Neural cell (in vitro differentiated cells): ENCODE results near the gene CRIP1.

Experiments used
- CTCF ChIP-seq: fragments of 450-650 bp; IDR thresholded peaks from 2 replicates; pipeline ENCODE4 v1.5.1; 2014; ENCODE audit warnings: antibody characterized with exemption, mild to moderate bottlenecking, moderate library complexity; ENCODE audit not compliant: poor library complexity, severe bottlenecking
- EZH2 ChIP-seq: fragments of 200-600, 300-800 bp; shearing (Covaris generic), sonication (generic); IDR thresholded peaks from 2 replicates; pipeline ENCODE4 v1.6.1; 2014; ENCODE audit warnings: antibody characterized with exemption, low read length, borderline replicate concordance, mild to moderate bottlenecking; ENCODE audit not compliant: insufficient read depth, poor library complexity, severe bottlenecking
- POLR2AphosphoS5 ChIP-seq: IDR thresholded peaks from 2 replicates; pipeline ENCODE4 v1.6.1; 2012

- TF ChIP-seq CTCF: no peak
- TF ChIP-seq EZH2: no peak
- TF ChIP-seq POLR2AphosphoS5: no peak
Observed at GRCh38 chr14:105470350-105471296, 16.1 kb upstream of the CRIP1 start.
